ENCODE results near the gene AGPAT2.
"Not testable (repeated sequence)": the region's sequence is repeated elsewhere in the genome, so short reads cannot be mapped to it uniquely, and the experiment has no call there.

The AGPAT2 gene

DNA sequence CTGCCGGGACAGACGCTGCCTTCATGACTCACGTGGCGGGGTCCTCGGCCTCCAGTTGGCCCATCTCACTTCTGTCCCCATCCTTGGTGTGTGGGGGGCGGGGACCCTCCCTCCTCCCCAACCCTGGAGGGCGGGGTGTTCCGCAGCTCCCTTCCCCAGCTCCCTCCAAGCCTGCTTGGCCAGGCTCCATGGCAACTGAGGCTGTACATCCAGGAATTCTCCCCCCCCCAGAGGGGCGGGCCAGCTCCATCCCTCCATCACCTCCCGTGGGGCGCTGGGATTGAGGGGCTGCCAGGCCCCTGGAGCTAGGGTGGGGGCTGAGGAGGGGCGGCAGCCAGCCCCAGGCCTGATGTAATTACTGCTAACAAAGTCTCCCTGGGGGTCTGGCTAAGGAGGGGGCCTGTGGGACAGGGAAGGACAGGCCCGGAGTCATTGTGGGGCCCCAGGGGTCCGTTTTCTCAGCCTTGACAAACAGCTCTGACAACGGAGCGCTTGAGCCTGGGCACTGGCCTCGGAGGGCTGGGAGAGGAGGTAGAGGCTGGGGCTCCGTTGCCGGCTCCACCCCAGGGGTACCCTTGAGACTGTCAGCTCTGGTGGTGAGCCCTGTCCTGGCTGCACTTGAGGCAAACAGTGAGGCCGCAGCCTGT is 33.1 kb upstream of the AGPAT2 start:
- DNase-seq (ENCODE audit: low read depth): no peak

DNA sequence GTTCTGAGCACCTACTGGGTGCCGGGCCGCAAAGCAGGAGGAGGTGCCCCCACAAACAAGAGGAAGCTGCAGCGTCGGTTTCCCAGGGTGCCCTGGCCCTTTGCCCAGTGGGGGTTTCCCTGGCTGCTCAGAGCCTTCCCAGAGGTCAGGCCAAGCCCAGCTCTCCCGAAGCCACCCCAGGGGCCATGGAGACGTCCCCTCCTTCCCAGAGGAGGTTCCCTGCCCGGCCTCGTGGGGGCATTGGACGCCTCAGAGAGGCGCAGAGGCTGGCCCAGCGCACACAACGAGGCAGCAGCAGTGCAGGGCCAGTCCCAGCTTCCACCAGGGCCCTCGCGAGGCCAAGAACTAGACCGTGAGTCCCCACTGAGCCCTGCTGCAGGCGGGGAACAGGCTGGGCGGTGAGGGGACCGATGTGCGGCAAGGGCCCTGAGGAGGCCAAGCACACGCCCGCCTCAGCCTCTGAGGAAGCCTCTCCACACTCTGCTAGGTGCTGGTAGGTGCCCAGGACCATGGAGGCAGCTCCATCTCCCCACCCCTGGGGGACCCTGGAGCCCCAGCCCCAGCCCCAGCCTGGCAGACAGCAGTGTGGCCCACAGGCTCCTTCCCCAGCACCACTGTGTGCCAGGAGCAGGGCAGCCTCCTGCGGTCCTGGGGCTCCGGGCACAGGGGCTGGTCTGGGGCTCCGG is 32.1 kb upstream of the AGPAT2 start:
- DNase-seq (ENCODE audit: low read depth): no peak

GRCh38 chr9:136718345-136719194 is 31.3 kb upstream of the AGPAT2 start:
- no peak for DNase-seq (ENCODE audit: low read depth)

DNA sequence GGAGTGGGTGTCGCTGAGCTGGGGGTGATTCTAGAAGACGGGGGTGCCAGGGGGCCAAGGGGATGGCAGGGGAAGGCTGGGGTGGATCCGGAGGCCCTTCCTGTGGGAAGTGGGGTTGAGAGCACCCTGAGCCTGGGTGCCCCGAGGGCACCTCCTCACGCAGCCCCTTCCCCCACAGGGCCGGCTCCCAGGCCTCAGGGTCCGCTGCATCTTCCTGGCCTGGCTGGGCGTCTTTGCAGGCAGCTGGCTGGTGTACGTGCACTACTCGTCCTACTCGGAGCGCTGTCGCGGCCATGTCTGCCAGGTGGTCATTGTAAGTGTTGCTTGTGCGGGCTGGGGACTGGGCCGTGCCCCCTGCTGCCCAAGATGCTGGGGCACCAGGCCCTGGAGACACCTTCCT is 30.1 kb upstream of the AGPAT2 start:
- DNase-seq (ENCODE audit: low read depth): no peak

DNA sequence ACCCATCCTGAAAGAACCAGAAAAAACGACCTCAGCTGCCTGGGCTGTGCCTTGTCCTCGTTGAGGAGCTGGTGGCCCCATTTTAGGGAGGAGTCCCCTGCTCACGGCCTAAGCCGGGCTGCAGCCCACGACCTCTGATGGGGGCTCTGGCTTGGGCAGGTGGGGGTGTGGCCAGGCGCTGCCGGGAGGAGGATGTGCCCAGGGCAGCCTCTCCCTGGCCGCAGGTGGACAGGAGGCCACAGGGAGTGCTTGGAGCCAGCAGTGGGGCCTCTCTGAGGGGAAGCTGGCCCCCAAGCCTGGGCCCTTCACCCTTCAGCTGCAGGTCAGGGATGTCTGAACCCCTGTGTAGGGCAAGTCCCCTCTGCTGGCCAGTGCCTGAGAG is 27.6 kb upstream of the AGPAT2 start:
- DNase-seq (ENCODE audit: low read depth): no peak

DNA sequence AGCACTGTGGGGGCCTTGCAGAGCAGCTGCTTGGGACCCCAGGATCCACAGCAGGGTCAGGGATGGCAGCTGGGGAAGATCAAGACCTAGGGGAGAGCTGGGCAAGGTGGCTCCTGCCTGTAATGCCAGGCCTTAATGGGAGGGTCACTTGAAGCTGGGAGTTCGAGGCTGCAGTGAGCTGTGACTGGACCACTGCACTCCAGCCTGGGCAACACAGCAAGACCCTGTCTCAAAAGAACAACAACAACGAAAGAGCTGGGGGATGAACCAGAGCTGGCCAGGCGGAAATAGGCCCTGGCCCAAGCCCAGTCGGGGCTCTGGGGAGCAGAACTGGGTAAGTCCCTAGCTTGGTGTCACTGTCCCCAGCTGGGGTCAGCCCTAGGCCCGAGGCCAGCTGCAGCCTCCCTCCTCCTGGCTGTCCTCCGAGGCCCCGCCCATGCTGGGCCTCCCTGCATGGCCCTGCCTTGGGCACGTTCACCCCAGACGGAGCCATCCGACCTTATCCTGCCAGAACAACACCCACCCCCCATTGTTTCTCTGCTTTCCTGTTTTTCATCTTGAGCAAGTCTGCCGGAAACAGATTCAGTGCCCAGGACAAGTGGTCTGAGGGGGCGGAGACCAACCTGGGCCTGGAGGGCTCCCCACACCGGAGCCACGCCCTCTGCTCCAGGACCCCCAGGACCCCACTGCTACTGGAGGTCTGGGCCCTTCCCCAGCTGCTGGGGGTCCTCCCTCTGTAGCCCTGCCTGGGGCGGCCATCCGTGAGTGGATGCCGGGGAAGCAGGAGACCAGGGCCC is 27.0 kb upstream of the AGPAT2 start:
- no peak for DNase-seq (ENCODE audit: low read depth)

DNA sequence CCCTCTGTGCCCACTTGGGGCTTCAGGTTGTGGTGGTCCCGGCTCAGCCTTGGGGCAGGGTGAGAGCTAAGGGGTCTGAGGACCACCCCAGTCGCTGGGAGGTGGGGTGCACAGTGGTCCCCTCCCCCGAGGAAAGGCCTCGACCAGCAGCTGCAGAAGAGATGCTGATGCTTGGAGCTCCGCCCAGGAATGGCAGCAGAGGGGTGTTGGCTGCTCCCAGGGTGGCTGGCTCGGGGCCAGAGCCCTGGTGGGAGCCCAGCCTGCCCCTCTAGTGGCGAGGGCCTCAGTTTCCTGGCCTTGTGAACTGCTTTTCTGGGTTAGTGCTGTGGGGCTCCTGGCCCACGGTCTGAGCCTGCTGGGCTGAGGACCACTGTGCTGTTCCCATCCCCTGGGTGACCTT is 26.3 kb upstream of the AGPAT2 start:
- no peak for DNase-seq (ENCODE audit: low read depth)

DNA sequence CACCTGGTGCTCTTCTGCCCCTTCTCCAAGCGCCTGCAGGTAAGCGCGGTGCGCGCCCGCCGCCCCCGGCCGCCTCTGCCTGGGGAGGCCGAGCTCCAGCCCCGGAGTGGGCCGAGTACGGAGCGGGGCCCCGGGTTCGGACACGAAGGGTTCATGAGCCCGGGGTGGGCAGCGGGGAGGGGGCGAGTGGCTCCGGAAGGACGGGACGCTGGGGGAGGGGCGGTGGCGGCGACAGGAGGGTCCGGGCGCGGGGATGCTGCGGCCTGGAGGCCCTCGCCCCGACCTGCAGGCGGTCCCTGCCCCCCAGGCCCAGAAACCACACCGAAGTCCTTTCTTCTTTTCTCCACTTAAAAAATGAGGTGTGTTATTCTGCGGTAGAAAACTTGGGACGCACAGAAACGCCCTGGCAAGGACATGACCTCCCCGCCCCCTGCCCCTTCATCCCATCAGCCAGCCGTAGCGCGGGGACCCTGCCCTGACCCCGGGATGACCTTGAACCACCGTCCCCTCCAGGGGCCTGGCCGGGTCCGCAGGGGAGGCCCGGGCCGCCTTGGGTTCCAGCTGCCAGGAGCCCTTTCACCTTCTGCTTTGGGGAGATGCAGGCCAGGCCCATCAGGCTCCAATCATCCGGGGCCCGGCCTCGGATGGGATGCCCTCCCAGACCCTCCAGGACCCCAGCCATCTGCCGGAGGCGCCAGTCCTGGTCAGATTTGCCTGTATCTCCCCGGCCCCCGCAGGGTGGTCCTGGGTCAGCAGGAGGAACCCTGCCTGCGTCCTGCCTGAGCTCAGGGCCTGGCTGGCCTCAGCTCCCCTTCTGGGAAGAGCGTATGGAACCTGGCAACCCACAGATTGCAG is 25.7 kb upstream of the AGPAT2 start:
- DNase-seq (ENCODE audit: low read depth): no peak

DNA sequence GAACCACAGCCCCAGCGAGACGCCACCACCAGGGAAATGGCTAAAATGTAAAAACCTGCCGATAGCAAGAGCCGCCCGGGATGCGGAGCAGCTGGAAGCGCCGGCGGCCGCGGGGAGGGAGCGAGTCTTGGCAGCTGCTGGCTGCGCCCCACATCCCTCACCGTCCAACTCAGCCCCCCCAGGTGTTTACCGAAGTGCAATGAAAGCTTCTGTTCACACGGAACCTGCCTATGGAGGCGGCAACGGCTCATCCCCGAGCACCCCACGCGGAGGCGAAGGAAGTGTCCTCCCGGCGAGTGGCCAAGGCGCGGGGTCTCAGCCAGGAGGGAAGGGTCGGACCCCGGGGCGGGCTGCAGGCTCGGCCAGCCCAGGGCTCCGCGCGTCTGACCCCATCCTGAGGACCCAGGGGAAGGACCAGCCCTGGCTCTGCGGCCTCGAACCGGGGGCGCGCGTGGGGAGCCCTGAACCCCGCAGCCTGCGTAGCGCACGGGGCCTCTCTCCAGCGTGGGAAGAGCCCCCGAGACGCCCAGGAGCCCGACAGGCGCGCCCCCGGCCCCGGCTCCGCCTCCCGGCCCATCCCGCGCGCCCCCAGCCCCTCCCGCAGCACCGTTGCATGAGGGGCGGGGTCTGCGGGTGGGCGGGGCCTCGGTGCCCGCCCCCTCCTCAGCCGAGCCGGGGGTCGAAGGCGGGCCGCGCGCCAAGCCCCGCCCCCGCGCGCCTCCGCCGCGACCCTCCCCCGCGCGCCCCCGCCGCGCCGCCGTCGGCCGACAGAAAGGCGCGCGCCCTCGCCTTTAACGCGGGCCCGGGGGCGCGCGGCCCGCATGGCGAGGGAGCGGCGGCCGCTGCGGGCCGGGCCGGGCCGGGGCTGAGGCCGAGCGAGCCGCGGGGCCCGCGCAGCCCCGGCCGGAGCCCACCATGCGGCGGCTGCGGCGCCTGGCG is 24.8 kb upstream of the AGPAT2 start, which contains the start of gene DIPK1B:
Gene DIPK1B, plus strand, starts transcription at position 822 of the 939 bp plus-strand sequence. Its CDS starts 94 bp downstream, at position 916.
- DNase-seq (ENCODE audit: low read depth): no peak

GRCh38 chr9:136711219-136711648 is 24.0 kb upstream of the AGPAT2 start:
- not testable (repeated sequence) for DNase-seq (ENCODE audit: low read depth)

DNA sequence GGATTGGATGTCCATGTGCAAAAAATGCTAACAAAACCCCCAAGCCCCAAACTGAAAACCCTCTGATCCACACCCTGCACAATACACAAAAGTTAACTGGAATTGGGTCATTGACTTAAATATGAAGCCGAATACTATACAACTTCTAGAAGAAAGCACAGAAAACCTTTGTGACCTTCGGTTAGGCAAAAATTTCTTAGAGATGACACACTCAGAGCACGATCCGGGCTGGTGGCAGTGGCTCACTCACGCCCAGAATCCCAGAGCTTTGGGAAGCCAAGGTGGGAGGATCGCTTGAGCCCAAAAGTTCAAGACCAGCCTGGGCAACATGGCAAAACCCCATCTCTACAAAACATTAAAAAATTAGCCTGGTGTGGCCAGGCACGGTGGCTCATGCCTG is 23.3 kb upstream of the AGPAT2 start:
- no peak for DNase-seq (ENCODE audit: low read depth)

GRCh38 chr9:136709454-136710109 is 22.3 kb upstream of the AGPAT2 start:
- no peak for DNase-seq (ENCODE audit: low read depth)

DNA sequence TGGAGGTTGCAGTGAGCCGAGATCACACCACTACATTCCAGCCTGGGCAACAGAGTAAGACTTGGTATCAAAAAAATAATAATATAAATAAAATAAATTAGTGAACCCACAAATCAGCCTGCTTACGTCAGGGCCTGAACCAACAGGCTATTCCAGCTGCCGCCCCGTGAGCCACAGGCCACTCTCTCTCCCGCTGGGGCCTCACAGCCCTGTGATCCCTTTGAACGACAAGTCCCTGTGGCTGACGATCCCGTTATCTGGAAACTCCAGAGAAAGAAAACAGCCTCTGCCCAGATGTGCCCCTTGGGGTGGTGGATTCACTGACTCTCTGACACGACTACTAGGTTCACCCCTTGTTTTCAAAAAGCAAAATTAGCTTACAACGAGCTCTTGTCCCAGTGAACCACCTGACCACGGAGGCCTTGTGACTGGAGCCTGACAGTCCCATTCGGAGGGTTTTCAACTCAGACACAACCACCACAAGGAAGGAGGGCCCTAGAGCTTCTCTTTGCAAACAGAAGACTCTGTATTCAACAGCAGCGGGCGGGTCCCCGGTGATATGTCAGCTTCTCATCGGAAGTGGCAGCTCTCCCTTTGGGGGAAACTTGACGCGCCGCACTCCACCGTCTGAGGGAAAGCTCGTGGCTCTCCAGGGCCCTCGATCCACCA is 20.7 kb upstream of the AGPAT2 start:
- DNase-seq (ENCODE audit: low read depth): no peak

DNA sequence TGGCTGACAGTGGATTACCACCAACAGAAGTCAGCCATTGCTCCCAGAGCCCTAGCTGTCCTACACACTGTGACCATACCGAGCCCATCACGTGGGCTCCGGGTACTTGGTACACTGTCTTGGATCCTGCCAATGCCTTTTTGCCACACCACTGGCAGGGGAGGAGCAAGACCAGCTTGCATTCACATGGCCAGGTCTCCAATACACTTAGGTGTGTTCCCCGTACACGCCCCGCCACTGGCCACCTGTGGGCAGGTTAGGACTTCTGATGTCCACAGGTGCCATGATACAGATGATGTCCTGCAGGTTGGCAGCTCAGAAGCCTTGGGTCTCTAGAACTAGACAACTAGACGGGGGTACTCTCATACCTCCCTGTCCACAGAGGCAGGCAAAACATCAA is 19.8 kb upstream of the AGPAT2 start:
- DNase-seq (ENCODE audit: low read depth): no peak

- DNase-seq (ENCODE audit: low read depth): no peak
These were observed 18.3 kb upstream of the AGPAT2 start for GRCh38 chr9:136705564-136705963.

DNA sequence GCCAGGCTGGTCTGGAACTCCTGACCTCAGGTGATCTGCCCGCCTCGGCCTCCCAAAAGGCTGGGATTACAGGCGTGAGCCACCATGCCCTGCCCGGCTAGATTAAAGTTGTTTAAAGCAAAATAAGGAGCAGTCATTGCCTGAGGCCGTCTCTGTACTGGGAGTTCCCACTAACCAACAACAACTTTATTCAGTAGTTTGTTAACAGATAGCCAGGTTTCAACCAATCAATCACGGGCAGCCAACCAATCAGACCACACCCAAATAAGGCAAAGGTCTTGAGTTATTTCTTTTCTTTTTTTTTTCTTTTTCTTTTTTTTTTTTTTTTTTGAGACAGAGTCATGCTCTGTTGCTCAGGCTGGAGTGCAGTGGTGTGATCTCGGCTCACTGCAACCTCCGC is 17.5 kb upstream of the AGPAT2 start:
- not testable (repeated sequence) for DNase-seq (ENCODE audit: low read depth)

- no peak for DNase-seq (ENCODE audit: low read depth)
These were observed 16.1 kb upstream of the AGPAT2 start for GRCh38 chr9:136703276-136703860.

- no peak for DNase-seq (ENCODE audit: low read depth)
These were observed 14.4 kb upstream of the AGPAT2 start for GRCh38 chr9:136701668-136702053.
